H9 (cell line): ENCODE data around the gene PNPLA2. TPM values are rescaled to one million over a fixed set of nuclear protein-coding genes. Genes with fewer than 3 reads are reported as not detected.
A peak's percentile ranks its signal among the peaks of the same experiment; 100 is the strongest.

Experiments used
- DNase-seq: peaks from one replicate; pipeline ENCODE4 v3.0.0-alpha.2; 2017
- H2AFZ ChIP-seq: one replicate; pipeline ENCODE4 v1.6.1; 2013; ENCODE audit warnings: mild to moderate bottlenecking, low read length, control low read depth, moderate library complexity
- H2AK5ac ChIP-seq: 2 replicates; pipeline ENCODE4 v1.6.1; 2013; ENCODE audit warnings: low read length, control low read depth, mixed read lengths; ENCODE audit not compliant: insufficient read length
- H2BK120ac ChIP-seq: one replicate; pipeline ENCODE4 v1.6.1; 2013; ENCODE audit warnings: low read depth, mild to moderate bottlenecking, low read length, control low read depth, inconsistent platforms; ENCODE audit not compliant: poor library complexity, severe bottlenecking
- H2BK12ac ChIP-seq: 2 replicates; pipeline ENCODE4 v1.6.1; 2013; ENCODE audit warnings: low read length, control low read depth, mixed read lengths, low read depth; ENCODE audit not compliant: insufficient read length
- H2BK15ac ChIP-seq: 2 replicates; pipeline ENCODE4 v1.6.1; 2013; ENCODE audit warnings: low read depth, low read length, control low read depth
- H2BK20ac ChIP-seq: one replicate; pipeline ENCODE4 v1.6.1; 2013; ENCODE audit warnings: low read depth, mild to moderate bottlenecking, low read length, control low read depth, inconsistent platforms; ENCODE audit not compliant: poor library complexity, severe bottlenecking
- H2BK5ac ChIP-seq: 2 replicates; pipeline ENCODE4 v1.6.1; 2013; ENCODE audit warnings: low read length, control low read depth, mixed read lengths; ENCODE audit not compliant: insufficient read length
- H3K14ac ChIP-seq: 2 replicates; pipeline ENCODE4 v1.6.1; 2013; ENCODE audit warnings: low read length, control low read depth; ENCODE audit not compliant: insufficient read depth
- H3K18ac ChIP-seq: 2 replicates; pipeline ENCODE4 v1.6.1; 2013; ENCODE audit warnings: low read depth, mild to moderate bottlenecking, mixed read lengths, low read length, control low read depth; ENCODE audit not compliant: insufficient read length
- H3K23ac ChIP-seq: 2 replicates; pipeline ENCODE4 v1.6.1; 2013; ENCODE audit warnings: low read length, control low read depth, mixed read lengths, low read depth; ENCODE audit not compliant: insufficient read length
- H3K23me2 ChIP-seq: 2 replicates; pipeline ENCODE4 v1.6.1; 2013; ENCODE audit warnings: low read depth, mild to moderate bottlenecking, mixed read lengths, low read length, control low read depth; ENCODE audit not compliant: insufficient read length, poor library complexity, severe bottlenecking
- H3K27ac ChIP-seq: 2 replicates; pipeline ENCODE4 v1.5.1; 2013; ENCODE audit warnings: low read length, control low read depth, mixed read lengths, low read depth; ENCODE audit not compliant: insufficient read length
- H3K27me3 ChIP-seq: 2 replicates; pipeline ENCODE4 v1.6.1; 2013; ENCODE audit warnings: low read length, control low read depth, inconsistent platforms; ENCODE audit not compliant: insufficient read depth
- H3K4ac ChIP-seq: 2 replicates; pipeline ENCODE4 v1.6.1; 2013; ENCODE audit warnings: low read depth, mild to moderate bottlenecking, control low read depth, inconsistent platforms, low read length, moderate library complexity
- H3K4me1 ChIP-seq: 2 replicates; pipeline ENCODE4 v1.6.1; 2013; ENCODE audit warnings: low read length, control low read depth, inconsistent platforms; ENCODE audit not compliant: insufficient read depth
- H3K4me2 ChIP-seq: 2 replicates; pipeline ENCODE4 v1.6.1; 2013; ENCODE audit warnings: low read length, control low read depth, mixed read lengths; ENCODE audit not compliant: insufficient read length, insufficient read depth
- H3K56ac ChIP-seq: 2 replicates; pipeline ENCODE4 v1.6.1; 2013; ENCODE audit warnings: low read depth, mild to moderate bottlenecking, mixed read lengths, low read length, control low read depth; ENCODE audit not compliant: insufficient read length
- H3K79me1 ChIP-seq: 2 replicates; pipeline ENCODE4 v1.6.1; 2013; ENCODE audit warnings: low read depth, mild to moderate bottlenecking, moderate library complexity, low read length, control low read depth, inconsistent platforms; ENCODE audit not compliant: insufficient read depth, poor library complexity, severe bottlenecking
- H3K79me2 ChIP-seq: 2 replicates; pipeline ENCODE4 v1.6.1; 2013; ENCODE audit warnings: low read length, control low read depth, inconsistent platforms; ENCODE audit not compliant: insufficient read depth
- H3K9ac ChIP-seq: 2 replicates; pipeline ENCODE4 v1.6.1; 2013; ENCODE audit warnings: low read length, control low read depth, mixed read lengths; ENCODE audit not compliant: insufficient read length; ENCODE audit errors: extremely low read depth
- H3K9me3 ChIP-seq: one replicate; pipeline ENCODE4 v1.6.1; 2013; ENCODE audit warnings: low read depth, low read length, inconsistent platforms; ENCODE audit not compliant: control insufficient read depth
- H3T11ph ChIP-seq: one replicate; pipeline ENCODE4 v1.6.1; 2013; ENCODE audit warnings: mild to moderate bottlenecking, low read length, control low read depth, inconsistent platforms
- H4K20me1 ChIP-seq: one replicate; pipeline ENCODE4 v1.6.1; 2013; ENCODE audit not compliant: control insufficient read depth, insufficient read length, insufficient read depth
- H4K5ac ChIP-seq: 2 replicates; pipeline ENCODE4 v1.6.1; 2013; ENCODE audit warnings: low read depth, mild to moderate bottlenecking, mixed read lengths, low read length, control low read depth; ENCODE audit not compliant: insufficient read length
- H4K8ac ChIP-seq: replicated peaks from 2 replicates; pipeline ENCODE4 v1.6.1; 2013; ENCODE audit warnings: low read length, control low read depth, mixed read lengths, low read depth; ENCODE audit not compliant: insufficient read length
- H4K91ac ChIP-seq: 2 replicates; pipeline ENCODE4 v1.6.1; 2013; ENCODE audit warnings: low read depth, mild to moderate bottlenecking, moderate library complexity, mixed read lengths, low read length, control low read depth; ENCODE audit not compliant: insufficient read length
- H3K27ac Mint-ChIP-seq, 3 experiments: 2 replicates in 2 of 3; 3 replicates in 1 of 3; pipeline ENCODE4 v1.8.0; 2020 to 2021; ENCODE audit warnings: mixed read lengths in 3 of 3, mild to moderate bottlenecking in 1 of 3, moderate library complexity in 1 of 3
- H3K27me3 Mint-ChIP-seq: 2 replicates; pipeline ENCODE4 v1.8.0; 2021; ENCODE audit warnings: low read depth, mild to moderate bottlenecking, moderate library complexity, mixed read lengths
- H3K36me3 Mint-ChIP-seq, 3 experiments: 2 replicates in 2 of 3; 3 replicates in 1 of 3; pipeline ENCODE4 v1.8.0; 2020 to 2021; ENCODE audit warnings: low read depth in 3 of 3, mixed read lengths in 3 of 3; ENCODE audit not compliant: insufficient read depth in 1 of 3
- H3K4me1 Mint-ChIP-seq, 2 experiments: 2 replicates each; pipeline ENCODE4 v1.8.0; 2020; ENCODE audit warnings: mixed read lengths in 2 of 2
- H3K4me3 Mint-ChIP-seq, 2 experiments: 2 replicates in 1 of 2; 3 replicates in 1 of 2; pipeline ENCODE4 v1.8.0; 2020 to 2021; ENCODE audit warnings: mild to moderate bottlenecking in 2 of 2, mixed read lengths in 2 of 2, moderate library complexity in 1 of 2
- H3K9me3 Mint-ChIP-seq, 2 experiments: 2 replicates in 1 of 2; 3 replicates in 1 of 2; pipeline ENCODE4 v1.8.0; 2020; ENCODE audit warnings: mild to moderate bottlenecking in 2 of 2, mixed read lengths in 2 of 2, moderate library complexity in 1 of 2
- WGBS: extraction: QIAGEN DNeasy Blood & Tissue Kit; methylation state at CpG from one replicate; pipeline ENCODE4 v1.1.7; 2013; ENCODE audit warnings: missing lambda C conversion rate, low lambda C conversion rate, mixed read lengths; ENCODE audit not compliant: insufficient read length; ENCODE audit errors: extremely low coverage; 5-methylcytosine and 5-hydroxymethylcytosine counted together
- total RNA-seq: library from RNA; stranded (reverse); gene quantifications from 2 replicates; pipeline ENCODE4 v1.2.1, GENCODE V29; 2021
- TF ChIP-seq, protein P1 (sequence below): fragments of 200-600 bp; sonication (generic); conservative IDR thresholded peaks from 3 replicates; pipeline ENCODE4 v1.8.0; 2021; ENCODE audit warnings: antibody characterized with exemption, mild to moderate bottlenecking

Gene PNPLA2
- total RNA-seq, 1 experiment from 2014 or later: 67.3 TPM

DNA sequence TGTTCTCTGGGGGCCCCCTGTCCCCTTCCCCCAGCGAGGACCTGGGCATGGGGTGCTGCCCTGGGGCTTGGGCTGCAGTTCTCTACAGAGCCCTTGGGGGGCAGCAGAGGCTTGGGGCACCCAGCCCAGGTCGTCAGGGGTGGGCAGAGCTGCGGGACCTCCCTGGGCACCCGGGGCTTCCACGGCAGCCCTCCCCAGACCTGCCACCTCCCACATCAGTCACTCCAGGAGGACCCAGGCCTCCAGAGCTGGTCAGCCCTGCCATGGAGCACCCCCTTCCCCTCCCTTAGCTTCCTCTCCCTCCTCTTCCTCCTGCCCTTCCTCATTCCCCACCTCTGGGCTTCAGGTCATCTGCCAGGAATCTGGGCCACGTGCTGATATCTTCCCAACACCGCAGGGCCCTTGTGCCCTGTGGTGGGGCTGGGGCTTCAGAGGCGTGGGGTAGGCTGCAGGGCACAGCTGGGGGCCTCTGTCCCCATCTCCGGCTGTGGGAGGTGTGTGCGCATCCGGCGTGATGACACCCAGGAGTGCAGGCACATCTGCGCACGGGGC is 29.7 kb downstream of the PNPLA2 start:
- Mint-ChIP-seq H3K9me3 (no peaks in the 10 kb centered on the region), H3K36me3 (no peaks in the 10 kb centered on the region), H3K4me3 (peak overlapping the region; percentile 36 to 72), H3K27me3 (peaks cover 7% of the 10 kb centered on the region), H3K27ac (no peak overlapping the region), H3K4me1 (peaks cover 11 to 42% of the 10 kb centered on the region in 2 experiments)
- Histone ChIP-seq H3K23me2 (peaks cover 23% of the 10 kb centered on the region), H2BK12ac (no peak overlapping the region), H3K4me1 (peaks cover 2% of the 10 kb centered on the region; the same call in 1 of the 2 replicates), H4K8ac (no peak overlapping the region), H4K91ac (no peak overlapping the region), H3T11ph (no peak overlapping the region), H2BK120ac (no peak overlapping the region), H4K5ac (no peak overlapping the region), H3K23ac (no peak overlapping the region), H3K4ac (no peak overlapping the region), H2BK5ac (no peak overlapping the region), H3K27me3 (no peaks in the 10 kb centered on the region; the same call in 1 of the 2 replicates), H3K56ac (no peak overlapping the region), H2AFZ (no peak overlapping the region), H2BK15ac (no peak overlapping the region), H3K18ac (no peak overlapping the region), H2AK5ac (no peak overlapping the region), H3K79me2 (no peaks in the 10 kb centered on the region), H3K4me2 (peak overlapping the region; percentile 0), H3K79me1 (no peaks in the 10 kb centered on the region), H3K14ac (no peak overlapping the region), H3K9me3 (no peaks in the 10 kb centered on the region), H4K20me1 (peaks cover 6% of the 10 kb centered on the region), H2BK20ac (no peak overlapping the region), H3K27ac (no peak overlapping the region), H3K9ac (no peak overlapping the region)
- TF ChIP-seq, protein P1, sequence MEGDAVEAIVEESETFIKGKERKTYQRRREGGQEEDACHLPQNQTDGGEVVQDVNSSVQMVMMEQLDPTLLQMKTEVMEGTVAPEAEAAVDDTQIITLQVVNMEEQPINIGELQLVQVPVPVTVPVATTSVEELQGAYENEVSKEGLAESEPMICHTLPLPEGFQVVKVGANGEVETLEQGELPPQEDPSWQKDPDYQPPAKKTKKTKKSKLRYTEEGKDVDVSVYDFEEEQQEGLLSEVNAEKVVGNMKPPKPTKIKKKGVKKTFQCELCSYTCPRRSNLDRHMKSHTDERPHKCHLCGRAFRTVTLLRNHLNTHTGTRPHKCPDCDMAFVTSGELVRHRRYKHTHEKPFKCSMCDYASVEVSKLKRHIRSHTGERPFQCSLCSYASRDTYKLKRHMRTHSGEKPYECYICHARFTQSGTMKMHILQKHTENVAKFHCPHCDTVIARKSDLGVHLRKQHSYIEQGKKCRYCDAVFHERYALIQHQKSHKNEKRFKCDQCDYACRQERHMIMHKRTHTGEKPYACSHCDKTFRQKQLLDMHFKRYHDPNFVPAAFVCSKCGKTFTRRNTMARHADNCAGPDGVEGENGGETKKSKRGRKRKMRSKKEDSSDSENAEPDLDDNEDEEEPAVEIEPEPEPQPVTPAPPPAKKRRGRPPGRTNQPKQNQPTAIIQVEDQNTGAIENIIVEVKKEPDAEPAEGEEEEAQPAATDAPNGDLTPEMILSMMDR: peak; percentile 88
- no CpG with 5 or more reads among the region's 14 CpGs for WGBS
- peak; percentile 65 for DNase-seq
